A204.1 (cell line): ENCODE results near the gene FADS3.
"Not testable (repeated sequence)": the region's sequence is repeated elsewhere in the genome, so short reads cannot be mapped to it uniquely, and the experiment has no call there.

Experiments used
- FAIRE-seq: peaks from 2 replicates; lab custom pipeline; 2012; peaks lifted over from hg19 to GRCh38; lab: Jason Lieb, UNC

Gene FADS3

GRCh38 chr11:61897387-61898246 lies 6.3 kb upstream of the FADS3 start:
- no peak for FAIRE-seq

GRCh38 chr11:61896665-61897386 lies 5.5 kb upstream of the FADS3 start:
- FAIRE-seq = no peak

GRCh38 chr11:61895718-61896059 lies 4.3 kb upstream of the FADS3 start:
- no peak for FAIRE-seq

- no peak for FAIRE-seq
Observed at GRCh38 chr11:61895046-61895717, 3.8 kb upstream of the FADS3 start.

GRCh38 chr11:61893981-61894380 lies 2.6 kb upstream of the FADS3 start:
- no peak for FAIRE-seq

- FAIRE-seq = no peak
Observed at GRCh38 chr11:61892085-61892370, 683 bp upstream of the FADS3 start.

- no peak for FAIRE-seq
Observed at GRCh38 chr11:61890529-61891330, 615 bp downstream of the FADS3 start.

- FAIRE-seq = no peak
Observed at GRCh38 chr11:61889831-61890230, 1.5 kb downstream of the FADS3 start.

- no peak for FAIRE-seq
Observed at GRCh38 chr11:61888590-61888989, 2.8 kb downstream of the FADS3 start.

GRCh38 chr11:61887839-61888494 lies 3.4 kb downstream of the FADS3 start:
- no peak for FAIRE-seq

GRCh38 chr11:61886643-61887042 lies 4.7 kb downstream of the FADS3 start:
- FAIRE-seq = no peak

GRCh38 chr11:61885784-61886580 lies 5.4 kb downstream of the FADS3 start:
- FAIRE-seq = no peak

- no peak for FAIRE-seq
Observed at GRCh38 chr11:61885166-61885778, 6.1 kb downstream of the FADS3 start.

GRCh38 chr11:61883947-61884346 lies 7.4 kb downstream of the FADS3 start:
- no peak for FAIRE-seq

GRCh38 chr11:61883327-61883726 lies 8.0 kb downstream of the FADS3 start:
- no peak for FAIRE-seq

- no peak for FAIRE-seq
Observed at GRCh38 chr11:61882879-61883278, 8.5 kb downstream of the FADS3 start.

- not testable (repeated sequence) for FAIRE-seq
Observed at GRCh38 chr11:61882267-61882666, 9.1 kb downstream of the FADS3 start.

- no peak for FAIRE-seq
Observed at GRCh38 chr11:61881397-61881796, 9.9 kb downstream of the FADS3 start.

GRCh38 chr11:61880454-61880853 lies 10.9 kb downstream of the FADS3 start:
- FAIRE-seq = no peak

GRCh38 chr11:61880031-61880430 lies 11.3 kb downstream of the FADS3 start:
- FAIRE-seq = no peak

GRCh38 chr11:61879152-61879551 lies 12.2 kb downstream of the FADS3 start:
- FAIRE-seq = no peak
